NOMO-1 (cell line): Measurements from ENCODE around the gene BRICD5.

ENCODE experiments used
- DNase-seq, 2 experiments: peaks; one replicate each; lab custom pipeline; 2025; ENCODE audit not compliant: unreplicated experiment in 2 of 2; lab: John Stamatoyannopoulos, UW

BRICD5 gene

GRCh38 chr16:2166263-2167067, 44.2 kb downstream of the BRICD5 start:
- DNase-seq: no peak

- no peak for DNase-seq
Measured at GRCh38 chr16:2165861-2166260, 44.8 kb downstream of the BRICD5 start.

- no peak for DNase-seq
Measured at GRCh38 chr16:2163211-2163881, 47.3 kb downstream of the BRICD5 start.

GRCh38 chr16:2162676-2163118, 48.0 kb downstream of the BRICD5 start:
- DNase-seq: no peak

GRCh38 chr16:2161911-2162310, 48.8 kb downstream of the BRICD5 start:
- no peak for DNase-seq

- DNase-seq: no peak
Measured at GRCh38 chr16:2160915-2161551, 49.6 kb downstream of the BRICD5 start.
